GM19463 (cell line): ENCODE data around the gene CMTM4.
"Not testable (repeated sequence)": the region's sequence is repeated elsewhere in the genome, so short reads cannot be mapped to it uniquely, and the experiment has no call there.

Experiments used
- ATAC-seq: cut with Tn5 transposase; IDR thresholded peaks from one replicate; pipeline ENCODE4 v1.9.1; 2021; ENCODE audit warnings: mild to moderate bottlenecking, moderate library complexity; ENCODE audit not compliant: unreplicated experiment

Gene CMTM4

GRCh38 chr16:66617728-66618127 lies 78.8 kb downstream of the CMTM4 start:
- no peak for ATAC-seq

DNA sequence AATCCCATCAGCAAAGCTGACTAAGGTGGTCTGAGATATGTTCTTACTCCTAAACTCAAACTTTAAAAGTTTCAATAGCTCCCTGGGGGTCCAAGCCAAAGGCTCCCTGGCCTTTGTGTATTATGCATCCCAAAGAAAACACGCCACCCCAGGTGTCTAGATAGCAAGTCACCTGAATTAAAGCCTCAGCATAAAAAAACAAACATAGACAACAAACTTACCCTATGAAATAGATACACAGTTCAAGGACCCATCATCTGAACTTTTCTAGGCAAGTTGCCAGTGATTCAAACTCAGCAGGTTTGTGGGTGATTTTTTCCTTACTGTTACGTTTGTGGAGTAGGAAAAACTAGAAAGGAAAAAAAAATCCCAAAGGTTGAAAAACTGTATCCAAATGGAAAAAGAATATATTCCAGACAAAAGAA lies 79.5 kb downstream of the CMTM4 start:
- no peak for ATAC-seq

DNA sequence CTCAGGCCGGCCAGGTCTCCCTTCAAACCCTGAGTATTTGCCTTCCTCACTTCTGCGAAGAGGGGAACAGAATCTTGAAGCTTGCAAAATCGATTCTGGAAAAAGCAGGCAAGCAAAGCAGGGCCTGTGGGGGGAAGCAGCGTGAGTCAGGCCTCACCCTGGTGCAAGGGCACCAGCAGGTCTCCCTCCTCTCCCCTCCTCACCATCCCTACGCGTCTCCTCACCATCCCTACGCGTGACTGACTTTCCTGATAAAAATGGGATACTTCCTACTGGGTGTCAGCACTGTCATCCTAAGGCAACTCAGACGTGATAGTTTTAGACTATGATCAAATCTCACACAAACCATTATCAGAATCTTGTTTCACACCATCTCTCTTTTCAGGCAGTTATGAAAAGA lies 80.0 kb downstream of the CMTM4 start:
- ATAC-seq, result no peak

DNA sequence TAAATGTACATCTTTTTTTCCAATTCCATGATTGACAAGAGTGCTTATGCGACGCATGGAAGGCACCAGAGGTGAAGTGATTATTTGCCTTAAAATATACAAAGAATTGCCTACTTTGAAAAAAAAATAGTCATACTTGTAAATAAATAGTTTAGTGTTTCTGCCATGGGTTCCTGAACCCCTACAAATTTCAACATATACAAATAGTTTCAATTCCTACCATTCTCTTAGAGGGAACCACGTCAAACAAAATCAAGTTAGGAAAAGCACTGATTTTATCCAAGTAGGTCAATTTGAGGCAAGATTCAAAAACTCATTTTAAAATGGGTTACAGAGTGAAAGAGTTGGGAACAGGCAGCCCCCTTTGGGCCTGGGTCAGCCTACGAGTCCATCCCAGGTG lies 80.4 kb downstream of the CMTM4 start:
- ATAC-seq, result no peak

DNA sequence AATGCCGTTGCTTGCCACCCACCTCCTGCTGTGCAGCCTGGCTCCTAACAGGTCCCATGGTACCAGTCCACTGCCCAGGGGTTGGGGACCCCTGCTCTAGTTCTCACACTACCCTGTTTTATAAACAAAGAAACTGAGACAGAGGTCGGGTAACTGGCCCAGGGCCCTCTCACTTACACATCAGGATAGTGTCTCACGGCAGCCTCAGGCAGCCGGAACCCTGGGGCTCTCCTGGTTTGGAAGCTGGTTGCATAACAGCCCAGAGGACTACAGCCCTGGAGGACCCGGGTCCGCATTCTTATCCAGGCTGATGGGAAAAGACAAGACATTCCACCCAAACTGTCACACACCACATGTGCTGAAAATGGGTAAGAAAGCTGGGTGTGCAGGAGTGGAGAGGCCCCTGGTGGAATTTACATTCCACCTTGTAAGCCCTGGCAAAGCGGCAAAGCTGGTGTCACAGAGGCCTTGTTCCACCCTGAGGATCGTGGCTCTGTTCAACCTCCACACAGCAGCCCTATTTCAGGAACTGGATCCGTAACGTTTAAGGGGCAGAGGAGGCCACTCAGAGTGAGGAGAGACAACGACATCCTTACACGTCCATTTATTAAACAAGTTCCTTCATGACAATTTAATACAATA lies 82.3 kb downstream of the CMTM4 start:
- ATAC-seq, result no peak

DNA sequence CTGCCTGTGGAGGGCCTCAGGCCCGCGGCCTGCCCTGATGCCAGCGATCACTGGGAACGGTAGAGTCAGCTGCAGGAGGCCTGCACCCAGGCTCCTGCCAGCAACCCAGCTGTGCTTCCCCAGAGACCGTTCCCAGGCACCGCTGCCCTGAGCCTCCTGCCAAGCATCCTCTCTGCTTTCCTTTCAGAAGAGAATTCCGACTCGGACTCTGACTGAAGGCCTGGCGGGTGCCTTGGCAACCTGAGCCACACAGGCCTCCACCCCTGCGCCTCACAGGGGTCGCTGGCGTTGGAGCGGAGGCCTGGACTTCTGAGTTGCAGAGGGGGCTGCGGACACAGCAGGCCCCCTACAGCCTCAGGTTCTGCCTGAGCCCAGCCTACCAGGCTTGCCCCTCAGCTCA lies 84.1 kb downstream of the CMTM4 start:
- ATAC-seq, result no peak

DNA sequence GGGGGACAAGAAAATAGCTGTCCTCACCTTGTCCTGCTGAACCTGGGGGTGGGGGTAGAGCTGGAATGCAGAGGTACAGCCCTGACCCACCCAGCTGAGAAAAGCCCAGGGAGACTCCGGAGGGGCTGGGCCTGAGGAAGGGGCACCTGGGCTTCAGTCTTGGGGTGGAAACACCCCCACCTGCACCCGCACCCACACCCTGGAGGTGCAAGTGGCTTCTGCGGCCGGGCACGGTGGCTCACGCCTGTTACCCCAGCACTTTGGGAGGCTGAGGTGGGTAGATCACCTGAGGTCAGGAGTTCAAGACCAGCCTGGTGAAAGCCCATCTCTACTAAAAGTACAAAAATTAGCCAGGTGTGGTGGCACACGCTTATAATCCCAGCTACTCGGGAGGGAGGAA lies 84.6 kb downstream of the CMTM4 start:
- ATAC-seq, result not testable (repeated sequence)

DNA sequence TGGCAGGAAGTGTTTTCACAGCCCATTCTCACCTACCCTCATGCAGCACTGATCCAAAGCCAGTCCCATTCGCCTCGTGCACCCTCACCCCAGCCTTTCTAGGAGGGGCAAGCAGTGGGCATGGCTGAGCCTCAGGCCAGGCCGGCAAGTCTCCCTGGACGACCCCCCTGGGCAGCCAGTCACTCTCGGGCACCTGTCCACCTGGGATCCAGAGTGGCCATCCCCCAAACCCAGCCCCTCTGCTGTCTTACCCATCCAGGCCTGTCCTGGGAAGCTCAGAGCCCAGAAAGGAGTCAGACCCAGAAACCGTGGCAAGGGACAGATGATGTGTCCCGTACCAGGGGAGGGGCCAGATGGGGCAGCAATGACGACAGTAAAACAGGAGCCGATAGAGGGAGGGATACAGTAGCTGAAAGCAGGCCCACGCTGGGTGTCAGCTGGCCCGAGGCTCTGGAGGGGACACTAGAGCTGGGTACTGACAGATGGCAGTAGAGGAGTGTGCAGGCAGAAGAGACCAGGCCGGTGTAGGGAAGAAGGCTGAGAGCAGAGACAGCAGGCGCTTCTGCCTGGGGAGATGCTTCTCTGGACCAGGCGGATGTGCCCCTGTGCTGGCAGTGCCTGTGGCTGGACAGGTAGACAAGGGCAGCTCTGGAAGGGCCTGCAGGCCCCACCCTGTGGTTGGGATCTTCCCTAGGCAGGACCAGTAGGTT lies 86.3 kb downstream of the CMTM4 start:
- no peak for ATAC-seq

DNA sequence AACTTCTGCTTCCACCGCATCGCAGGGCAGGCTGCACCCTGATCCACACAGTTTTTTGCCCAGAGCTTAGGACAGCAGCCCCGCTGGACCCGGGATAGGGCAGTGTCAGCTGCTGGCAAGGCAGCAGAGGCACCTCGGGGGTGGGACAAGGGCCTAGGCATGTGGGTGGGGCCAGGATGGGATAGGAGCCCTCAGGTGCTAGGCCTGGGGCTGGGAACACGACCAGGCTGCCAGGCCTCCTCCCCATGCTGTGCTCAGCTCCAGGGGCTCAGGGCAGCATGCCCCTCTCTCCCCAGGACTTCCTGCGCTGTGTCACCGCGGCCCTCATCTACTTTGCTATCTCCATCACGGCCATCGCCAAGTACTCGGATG lies 87.4 kb downstream of the CMTM4 start:
- ATAC-seq, result no peak

DNA sequence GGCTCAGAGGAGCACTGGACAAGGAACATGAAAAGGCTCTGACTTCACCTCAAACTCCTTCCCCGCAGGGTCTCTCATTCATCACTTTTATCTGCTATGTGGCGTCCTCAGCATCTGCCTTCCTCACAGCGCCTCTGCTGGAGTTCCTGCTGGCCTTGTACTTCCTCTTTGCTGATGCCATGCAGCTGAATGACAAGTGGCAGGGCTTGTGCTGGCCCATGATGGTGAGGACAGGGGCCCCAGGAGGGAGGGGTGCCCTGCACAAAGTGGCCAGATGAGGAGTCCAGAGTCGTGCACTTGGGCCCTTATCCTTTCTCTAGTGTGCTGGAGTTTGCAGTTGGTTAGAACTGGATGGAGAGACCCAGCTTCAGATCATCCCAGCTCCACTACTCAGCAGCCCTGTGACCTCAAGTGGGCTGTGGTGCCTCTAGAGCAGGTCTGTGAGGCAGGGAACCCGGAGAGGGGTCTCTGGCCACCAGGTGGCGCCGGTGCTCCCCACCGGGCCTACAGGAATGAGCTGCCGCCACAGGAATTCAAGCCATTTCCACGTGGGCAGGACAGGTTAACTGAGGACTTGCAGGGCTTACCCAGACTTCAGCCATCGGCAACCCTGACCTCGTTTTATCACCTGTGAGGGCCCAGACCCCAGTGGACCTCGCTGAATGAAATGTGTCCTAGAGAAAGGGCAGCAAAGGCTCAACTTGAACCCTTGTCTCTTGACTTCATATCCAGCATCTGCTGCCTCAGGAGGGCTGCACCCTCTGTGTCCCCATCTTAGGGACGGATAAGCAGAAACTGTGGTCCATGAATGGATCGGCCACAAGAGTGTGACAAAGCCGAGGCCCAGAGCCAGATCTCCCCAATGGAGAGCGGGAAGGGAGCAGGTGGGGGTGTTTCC lies 88.1 kb downstream of the CMTM4 start:
- peak; percentile 37 for ATAC-seq

- peak; percentile 46 for ATAC-seq
Measured at GRCh38 chr16:66605979-66606751, 90.4 kb downstream of the CMTM4 start.

GRCh38 chr16:66605177-66605978 lies 91.2 kb downstream of the CMTM4 start:
- ATAC-seq, result peak; percentile 5

DNA sequence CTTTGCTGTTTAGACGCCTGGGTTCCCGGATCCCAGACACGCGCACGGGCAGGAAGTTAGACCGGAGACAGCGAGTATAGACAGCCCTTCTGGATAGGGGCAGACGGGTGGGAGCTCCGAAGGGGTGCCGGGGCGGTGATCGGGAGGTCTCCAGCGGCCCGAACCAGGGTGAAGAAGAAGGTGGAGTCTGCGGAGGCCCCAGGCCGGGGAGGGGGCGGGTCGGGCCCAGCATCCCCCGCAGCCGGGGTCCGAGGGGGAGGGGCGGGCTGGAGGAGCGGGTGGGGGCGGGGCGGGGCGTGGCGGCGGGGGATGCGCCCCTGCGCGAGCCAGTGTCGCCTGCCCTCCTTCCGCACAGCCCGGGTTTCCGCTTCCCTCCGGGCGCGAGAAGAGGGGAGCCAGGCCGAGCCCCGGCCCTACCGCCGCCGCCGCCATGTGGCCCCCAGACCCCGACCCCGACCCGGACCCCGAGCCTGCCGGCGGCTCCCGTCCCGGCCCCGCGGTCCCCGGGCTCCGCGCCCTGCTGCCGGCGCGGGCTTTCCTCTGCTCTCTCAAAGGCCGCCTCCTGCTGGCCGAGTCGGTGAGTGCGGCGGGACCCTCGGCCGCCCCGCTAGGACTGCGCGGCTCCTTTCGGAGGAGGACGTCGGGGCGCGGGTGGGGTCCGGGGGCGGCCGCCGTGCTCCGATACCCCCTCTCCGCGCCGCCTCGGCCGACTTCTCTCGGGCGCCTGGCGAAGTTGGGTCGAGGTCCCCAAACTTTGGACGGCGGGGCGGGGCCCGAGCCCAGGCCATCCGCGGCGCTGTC lies 92.0 kb downstream of the CMTM4 start, which contains the start of gene CMTM3:
Gene CMTM3 (plus strand): TSS at position 329 of the 801 bp plus-strand sequence. CDS start 102 bp downstream, at position 431.
- ATAC-seq, result peak; percentile 56

DNA sequence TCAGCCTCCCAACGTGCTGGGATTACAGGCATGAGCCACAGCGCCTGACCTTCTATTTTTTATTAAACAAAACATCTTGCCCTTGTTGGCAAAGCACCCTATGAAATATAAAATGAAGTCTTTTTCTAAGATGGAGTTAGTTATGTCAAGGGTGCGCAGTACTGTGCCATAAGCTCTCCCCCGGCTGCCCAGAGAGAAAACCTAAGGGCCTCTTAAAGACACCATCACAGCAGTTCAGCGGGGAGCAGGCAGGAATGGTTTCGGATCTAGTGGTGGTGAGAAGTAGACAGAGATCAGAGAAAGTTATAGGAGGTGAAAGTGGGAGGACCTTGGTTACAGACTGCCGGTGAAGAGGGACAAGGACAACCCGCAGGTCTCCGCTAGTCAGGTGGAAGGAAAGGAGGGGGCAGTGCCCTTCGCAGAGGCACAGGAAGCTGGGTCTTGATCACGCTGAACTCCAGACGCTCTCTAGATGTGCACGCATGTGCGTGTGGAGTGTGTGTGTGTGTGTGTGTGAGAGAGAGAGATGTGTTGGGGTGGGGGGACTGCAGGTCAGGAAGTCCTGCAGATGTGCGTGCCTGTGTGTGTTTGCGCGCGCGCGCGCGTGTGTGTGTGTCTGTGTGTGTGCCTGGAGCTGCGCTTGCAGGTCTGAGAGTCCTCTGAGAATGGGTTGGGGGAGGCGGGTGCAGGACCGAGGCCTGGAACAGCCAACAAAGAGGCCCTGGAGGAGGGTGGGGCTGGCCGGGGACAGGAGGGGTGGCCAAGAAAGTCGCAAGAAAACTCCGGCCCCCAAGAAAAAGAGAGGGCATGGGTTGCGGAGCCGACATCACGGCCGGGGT lies 92.8 kb downstream of the CMTM4 start:
- ATAC-seq, result no peak

DNA sequence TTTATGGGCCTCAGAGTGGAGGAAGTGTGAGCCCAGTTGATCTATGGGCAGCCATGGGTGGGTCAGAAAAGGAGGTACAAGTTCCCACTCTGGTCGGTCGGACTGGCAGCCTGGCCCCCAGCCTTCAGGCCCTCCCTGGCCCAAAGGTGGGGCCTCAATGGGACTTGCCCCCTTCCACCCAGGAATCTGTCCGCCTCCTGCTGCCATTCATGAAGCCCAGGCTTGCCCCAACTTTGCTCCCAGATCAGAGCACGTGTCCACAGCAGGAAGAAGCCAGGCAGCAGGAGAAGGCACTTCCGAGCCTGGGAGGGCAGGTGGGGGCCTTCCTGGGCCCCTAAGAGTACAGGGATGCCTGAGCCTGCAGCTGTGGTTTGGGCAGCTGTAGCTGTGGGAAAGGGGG lies 95.1 kb downstream of the CMTM4 start:
- no peak for ATAC-seq

- no peak for ATAC-seq
Measured at GRCh38 chr16:66600477-66600876, 96.1 kb downstream of the CMTM4 start.

- no peak for ATAC-seq
Measured at GRCh38 chr16:66599726-66600125, 96.8 kb downstream of the CMTM4 start.

GRCh38 chr16:66598111-66598510 lies 98.4 kb downstream of the CMTM4 start:
- ATAC-seq, result no peak
